Tibial nerve (tissue), 4 donors: ENCODE measurements around the gene SPATA13. TPM values are rescaled to one million over a fixed set of nuclear protein-coding genes. Genes with fewer than 3 reads are reported as not detected.

Experiments
- DNase-seq, 2 donors: peaks; one replicate each; pipeline ENCODE4 v3.0.0-alpha.2; 2019; ENCODE audit warnings: low spot score in 2 of 2
- H3K27ac ChIP-seq, 4 donors: fragments of 200-600 bp; sonication (generic) in 3 of 4; one replicate each; pipeline ENCODE4 v1.5.1; 2017 to 2019; ENCODE audit warnings: mild to moderate bottlenecking in 1 of 4
- H3K27me3 ChIP-seq, 2 donors: fragments of 200-600 bp; sonication (generic) in 1 of 2; one replicate each; pipeline versions ENCODE4 v1.5.1 to v1.6.0; 2017 to 2019
- H3K36me3 ChIP-seq, 3 donors: fragments of 200-600 bp; sonication (generic); one replicate each; pipeline ENCODE4 v1.5.1; 2018 to 2019
- H3K4me1 ChIP-seq, 4 donors: fragments of 200-600 bp; sonication (generic) in 3 of 4; one replicate each; pipeline ENCODE4 v1.5.1; 2017 to 2019
- H3K4me3 ChIP-seq, 4 donors: fragments of 200-600 bp; sonication (generic) in 3 of 4; one replicate each; pipeline ENCODE4 v1.5.1; 2017 to 2019; ENCODE audit warnings: mild to moderate bottlenecking in 1 of 4, moderate library complexity in 1 of 4
- H3K9me3 ChIP-seq, 4 donors: fragments of 200-600 bp; sonication (generic) in 3 of 4; one replicate each; pipeline ENCODE4 v1.5.1; 2017 to 2019
- EP300 ChIP-seq, 2 donors: sonication (generic); formaldehyde crosslinking; IDR thresholded peaks; one replicate each; pipeline ENCODE4 v1.6.1; 2017; ENCODE audit warnings: antibody characterized with exemption in 2 of 2, mild to moderate bottlenecking in 1 of 2
- POLR2A ChIP-seq, 2 donors: fragments of 450-650 bp; IDR thresholded peaks; one replicate each; pipeline ENCODE4 v1.6.1; 2017; ENCODE audit warnings: antibody characterized with exemption in 2 of 2, mild to moderate bottlenecking in 2 of 2, moderate library complexity in 2 of 2
- WGBS, 2 donors: methylation state at CpG; one replicate each; pipeline ENCODE4 v1.1.5; 2018; 5-methylcytosine and 5-hydroxymethylcytosine counted together
- total RNA-seq, 4 donors: library from RNA; depleted of rRNA; stranded (reverse); fragments of >200 nt; gene quantifications; one replicate each; pipeline ENCODE4 v1.1.0, GENCODE V29; 2016
- TF ChIP-seq, protein P1 (sequence below), 5 experiments: fragments of 200-600 bp in 3 of 5; fragments of 450-650 bp in 2 of 5; sonication (generic) in 3 of 5; IDR thresholded peaks; one replicate each; pipeline ENCODE4 v1.5.1; 2016 to 2019; ENCODE audit warnings: antibody characterized with exemption in 5 of 5, mild to moderate bottlenecking in 3 of 5, moderate library complexity in 2 of 5

Gene SPATA13
- total RNA-seq, 4 donors from 2014 or later = 35.0 to 96.0 (median 51.7) TPM

DNA sequence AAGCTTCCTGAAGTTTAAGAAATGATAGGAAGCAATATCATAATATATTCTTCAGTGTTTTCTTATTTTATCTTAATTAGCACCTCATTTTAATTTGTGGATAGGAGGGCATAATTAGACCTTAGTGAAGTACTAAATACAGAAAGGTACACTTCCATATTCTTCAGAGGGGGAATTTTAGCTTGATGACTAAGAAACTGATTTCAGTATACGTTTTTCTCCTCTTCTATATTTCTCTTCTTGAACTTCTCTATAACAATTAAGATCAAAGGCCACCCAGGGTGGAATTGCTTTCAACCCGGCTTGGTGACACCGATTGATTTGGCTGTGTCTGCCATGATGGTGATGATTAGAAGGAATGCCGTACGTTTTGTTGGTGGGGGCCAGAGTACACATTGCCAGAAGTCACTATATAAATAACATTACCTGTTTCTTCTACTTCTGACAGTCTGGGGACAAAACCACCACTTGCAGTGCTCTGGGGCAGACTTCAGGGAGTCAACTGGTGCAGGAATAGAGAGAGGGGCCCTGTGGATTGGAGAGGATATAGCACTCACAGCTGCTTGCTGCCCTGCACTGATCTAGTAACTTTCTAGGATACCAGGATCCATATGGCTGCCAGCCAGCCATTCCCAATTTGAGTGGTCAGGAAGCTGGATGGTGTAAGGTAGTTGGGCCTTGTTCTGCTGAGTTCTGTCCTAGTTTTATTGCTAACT lies 73.8 kb downstream of the SPATA13 start:
- peak overlapping the region in 3 of 4 donors; percentile 25 to 73 (median 34) for H3K27ac ChIP-seq

DNA sequence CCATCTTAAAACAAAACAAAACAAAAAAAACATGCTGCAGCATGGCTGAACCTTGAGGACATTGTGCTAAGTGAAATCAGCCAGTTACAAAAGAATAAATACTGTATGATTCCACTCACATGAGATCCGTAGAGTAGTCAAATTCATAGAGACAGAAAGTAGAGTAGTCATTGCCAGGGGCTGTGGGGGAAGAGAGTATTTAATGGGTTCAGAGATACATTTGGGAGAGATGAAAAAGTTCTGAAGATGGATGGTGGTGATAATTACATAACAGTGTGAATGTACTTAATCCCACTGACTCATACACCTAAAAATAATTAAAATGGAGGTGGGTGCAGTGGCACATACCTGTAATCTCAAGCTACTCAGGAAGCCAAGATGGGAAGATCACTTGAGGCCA lies 76.8 kb downstream of the SPATA13 start:
- TF ChIP-seq, protein P1, sequence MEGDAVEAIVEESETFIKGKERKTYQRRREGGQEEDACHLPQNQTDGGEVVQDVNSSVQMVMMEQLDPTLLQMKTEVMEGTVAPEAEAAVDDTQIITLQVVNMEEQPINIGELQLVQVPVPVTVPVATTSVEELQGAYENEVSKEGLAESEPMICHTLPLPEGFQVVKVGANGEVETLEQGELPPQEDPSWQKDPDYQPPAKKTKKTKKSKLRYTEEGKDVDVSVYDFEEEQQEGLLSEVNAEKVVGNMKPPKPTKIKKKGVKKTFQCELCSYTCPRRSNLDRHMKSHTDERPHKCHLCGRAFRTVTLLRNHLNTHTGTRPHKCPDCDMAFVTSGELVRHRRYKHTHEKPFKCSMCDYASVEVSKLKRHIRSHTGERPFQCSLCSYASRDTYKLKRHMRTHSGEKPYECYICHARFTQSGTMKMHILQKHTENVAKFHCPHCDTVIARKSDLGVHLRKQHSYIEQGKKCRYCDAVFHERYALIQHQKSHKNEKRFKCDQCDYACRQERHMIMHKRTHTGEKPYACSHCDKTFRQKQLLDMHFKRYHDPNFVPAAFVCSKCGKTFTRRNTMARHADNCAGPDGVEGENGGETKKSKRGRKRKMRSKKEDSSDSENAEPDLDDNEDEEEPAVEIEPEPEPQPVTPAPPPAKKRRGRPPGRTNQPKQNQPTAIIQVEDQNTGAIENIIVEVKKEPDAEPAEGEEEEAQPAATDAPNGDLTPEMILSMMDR (IDR thresholded peaks at IDR 0.05) = no peak
- no peak for TF ChIP-seq POLR2A (IDR thresholded peaks at IDR 0.05)
- TF ChIP-seq EP300 (IDR thresholded peaks at IDR 0.05) = no peak
- no peaks in the 10 kb centered on the region for H3K36me3 ChIP-seq
- 63 to 95% methylated on average over 1 of the region's 1 CpG for WGBS, 2 donors
- H3K4me3 ChIP-seq = no peak overlapping the region
- no peak for DNase-seq
- H3K27ac ChIP-seq = no peak overlapping the region
- H3K9me3 ChIP-seq = no peaks in the 10 kb centered on the region
- peaks cover 0 to 27% (median 5%) of the 10 kb centered on the region in 4 donors for H3K4me1 ChIP-seq
- no peaks in the 10 kb centered on the region for H3K27me3 ChIP-seq

More for the DNA sequence above, 73.8 kb downstream of the SPATA13 start:
- H3K4me3 ChIP-seq = no peak overlapping the region
- no peak for DNase-seq
- H3K36me3 ChIP-seq = no peaks in the 10 kb centered on the region
- peaks cover 0 to 38% (median 8%) of the 10 kb centered on the region in 4 donors for H3K4me1 ChIP-seq
- H3K27me3 ChIP-seq = no peaks in the 10 kb centered on the region
- H3K9me3 ChIP-seq = no peaks in the 10 kb centered on the region
- 57 to 74% methylated on average over 5 of the region's 5 CpGs for WGBS, 2 donors
- TF ChIP-seq POLR2A (IDR thresholded peaks at IDR 0.05) (no peak), EP300 (IDR thresholded peaks at IDR 0.05) (no peak)
- TF ChIP-seq, protein P1 (IDR thresholded peaks at IDR 0.05) = no peak

DNA sequence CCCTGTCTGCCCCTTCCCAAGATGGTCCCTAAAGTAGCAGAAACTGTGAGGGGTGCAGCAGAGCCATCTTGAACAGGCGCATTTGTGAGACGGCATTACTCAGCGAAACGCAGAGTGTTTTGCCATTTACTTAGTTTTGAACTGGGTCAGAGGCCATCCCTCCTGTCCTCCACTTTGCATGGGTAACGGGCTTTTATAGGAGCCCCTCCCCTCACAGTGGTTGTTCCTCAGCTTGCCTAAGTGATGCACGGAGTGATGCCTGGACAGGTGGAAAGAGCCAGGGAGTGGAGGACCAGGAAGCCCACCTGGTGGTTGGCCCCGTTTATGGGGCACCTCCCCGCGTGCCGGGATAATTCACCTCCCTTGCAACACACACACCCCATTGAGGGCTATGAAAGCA lies 80.8 kb downstream of the SPATA13 start:
- Histone ChIP-seq H3K4me1 (no peaks in the 10 kb centered on the region), H3K27me3 (no peaks in the 10 kb centered on the region), H3K9me3 (no peaks in the 10 kb centered on the region), H3K27ac (no peak overlapping the region), H3K4me3 (no peak overlapping the region), H3K36me3 (no peaks in the 10 kb centered on the region)
- TF ChIP-seq EP300 (IDR thresholded peaks at IDR 0.05) (no peak), POLR2A (IDR thresholded peaks at IDR 0.05) (no peak)
- TF ChIP-seq, protein P1 (IDR thresholded peaks at IDR 0.05) = no peak
- DNase-seq = no peak
- WGBS, 2 donors = 89 to 92% methylated on average over 10 of the region's 10 CpGs

DNA sequence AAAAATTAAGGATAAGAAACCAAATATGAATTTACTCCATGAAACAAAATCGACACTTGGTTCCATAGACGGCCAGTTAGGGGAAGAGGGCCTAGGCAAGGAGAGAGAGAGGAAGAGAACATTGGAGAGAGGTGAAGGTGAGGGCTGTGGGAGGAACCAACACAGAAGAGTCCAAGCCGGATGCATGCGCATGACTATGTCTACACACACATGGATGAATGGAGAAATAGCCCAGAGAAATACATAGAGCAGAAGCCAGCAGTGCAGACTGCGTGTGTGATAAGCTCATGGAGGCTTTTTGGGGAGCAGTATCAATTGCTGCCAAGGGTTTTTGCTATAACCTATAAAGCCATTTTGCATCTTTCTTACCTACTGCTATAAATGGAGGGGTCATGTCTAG lies 81.6 kb downstream of the SPATA13 start:
- Histone ChIP-seq H3K36me3 (no peaks in the 10 kb centered on the region), H3K9me3 (no peaks in the 10 kb centered on the region), H3K27ac (no peak overlapping the region), H3K4me3 (no peak overlapping the region), H3K4me1 (no peaks in the 10 kb centered on the region), H3K27me3 (no peaks in the 10 kb centered on the region)
- DNase-seq = no peak
- TF ChIP-seq, protein P1 (IDR thresholded peaks at IDR 0.05) = no peak
- no peak for TF ChIP-seq POLR2A (IDR thresholded peaks at IDR 0.05)
- TF ChIP-seq EP300 (IDR thresholded peaks at IDR 0.05) = no peak
- 91% methylated on average over 5 of the region's 5 CpGs for WGBS, 2 donors

DNA sequence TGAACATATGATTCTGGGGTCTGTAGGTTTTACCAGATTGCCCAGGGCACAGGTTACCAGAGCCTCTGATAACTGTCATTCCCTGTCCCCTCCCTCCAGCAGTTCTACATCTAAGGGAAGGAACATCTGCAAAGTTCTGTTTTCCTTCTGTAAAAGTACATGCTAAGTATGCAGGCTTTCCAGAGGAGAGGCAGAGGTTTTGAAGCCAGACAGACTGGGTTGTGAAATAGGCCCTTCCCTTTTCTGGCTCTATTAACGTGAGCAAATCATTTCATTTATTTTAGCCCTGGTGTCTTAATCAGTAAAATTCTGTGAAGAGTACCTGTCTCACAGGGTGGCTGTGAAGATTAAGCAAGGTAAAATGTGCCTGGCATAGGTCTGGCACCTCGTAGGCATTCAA lies 82.8 kb downstream of the SPATA13 start:
- H3K27ac ChIP-seq = no peak overlapping the region
- H3K36me3 ChIP-seq = no peaks in the 10 kb centered on the region
- H3K27me3 ChIP-seq = no peaks in the 10 kb centered on the region
- no peak for DNase-seq
- TF ChIP-seq EP300 (IDR thresholded peaks at IDR 0.05) (no peak), POLR2A (IDR thresholded peaks at IDR 0.05) (no peak)
- TF ChIP-seq, protein P1 (IDR thresholded peaks at IDR 0.05) = no peak
- 76 to 85% methylated on average over 2 of the region's 2 CpGs for WGBS, 2 donors
- no peak overlapping the region for H3K4me3 ChIP-seq
- H3K9me3 ChIP-seq = no peaks in the 10 kb centered on the region
- no peaks in the 10 kb centered on the region for H3K4me1 ChIP-seq
